GM12878 (cell line): ENCODE data around the gene SMAD5.

ENCODE experiments used
- CBFB ChIP-seq: IDR thresholded peaks from 2 replicates; pipeline ENCODE4 v1.6.1; 2016; ENCODE audit warnings: antibody characterized with exemption, low read depth
- CBX3 ChIP-seq: fragments of 200-600 bp; sonication (generic); IDR thresholded peaks from 2 replicates; pipeline ENCODE4 v1.6.1; 2016; ENCODE audit warnings: low read depth, borderline replicate concordance
- EP300 ChIP-seq, 2 experiments: fragments of 150-350 bp in 1 of 2; IDR thresholded peaks; 2 replicates each; pipeline ENCODE4 v1.6.1; 2011 to 2012; ENCODE audit warnings: low read depth in 2 of 2, low read length in 2 of 2, borderline replicate concordance in 1 of 2, improper control_type of control experiment in 1 of 2, inconsistent platforms in 1 of 2; ENCODE audit not compliant: control insufficient read depth in 1 of 2
- MXI1 ChIP-seq: fragments of 150-350 bp; IDR thresholded peaks from 2 replicates; pipeline ENCODE4 v1.6.1; 2011; ENCODE audit warnings: low read depth, mild to moderate bottlenecking, inconsistent platforms, low read length, improper control_type of control experiment
- MYC ChIP-seq: IDR thresholded peaks from 2 replicates; pipeline ENCODE4 v1.6.1; 2011; ENCODE audit warnings: mild to moderate bottlenecking, low read length, moderate library complexity, inconsistent platforms; ENCODE audit not compliant: insufficient read depth, insufficient replicate concordance, insufficient read length, severe bottlenecking
- NR2F1 ChIP-seq: fragments of 450-650 bp; conservative IDR thresholded peaks from 2 replicates; pipeline ENCODE4 v1.6.1; 2017; ENCODE audit warnings: mild to moderate bottlenecking
- POLR2A ChIP-seq: IDR thresholded peaks from 2 replicates; pipeline ENCODE4 v1.6.1; 2011; ENCODE audit warnings: low read depth, mild to moderate bottlenecking, low read length
- RBBP5 ChIP-seq: fragments of 200-600 bp; sonication (generic); conservative IDR thresholded peaks from 2 replicates; pipeline ENCODE4 v1.6.1; 2016
- SMARCA5 ChIP-seq: fragments of 450-650 bp; IDR thresholded peaks from 2 replicates; pipeline ENCODE4 v1.6.1; 2017; ENCODE audit warnings: mild to moderate bottlenecking
- YY1 ChIP-seq: IDR thresholded peaks from 2 replicates; pipeline ENCODE4 v1.6.1; 2011; ENCODE audit warnings: low read depth, mild to moderate bottlenecking, low read length
- TF ChIP-seq, protein P1 (sequence below): fragments of 150-350 bp; IDR thresholded peaks from 2 replicates; pipeline ENCODE4 v1.6.1; 2016; ENCODE audit warnings: low read depth, low read length
- TF ChIP-seq, protein P2 (sequence below), 3 experiments: IDR thresholded peaks in 2 of 3; conservative IDR thresholded peaks in 1 of 3; 2 replicates each; pipeline ENCODE4 v1.5.1; 2011; ENCODE audit warnings: low read depth in 3 of 3, low read length in 3 of 3, mild to moderate bottlenecking in 3 of 3, control low read depth in 2 of 3, moderate library complexity in 2 of 3, inconsistent platforms in 1 of 3, mixed read lengths in 1 of 3; ENCODE audit not compliant: control insufficient read depth in 2 of 3, insufficient read depth in 1 of 3; ENCODE audit errors: extremely low read depth in 1 of 3

DNA sequence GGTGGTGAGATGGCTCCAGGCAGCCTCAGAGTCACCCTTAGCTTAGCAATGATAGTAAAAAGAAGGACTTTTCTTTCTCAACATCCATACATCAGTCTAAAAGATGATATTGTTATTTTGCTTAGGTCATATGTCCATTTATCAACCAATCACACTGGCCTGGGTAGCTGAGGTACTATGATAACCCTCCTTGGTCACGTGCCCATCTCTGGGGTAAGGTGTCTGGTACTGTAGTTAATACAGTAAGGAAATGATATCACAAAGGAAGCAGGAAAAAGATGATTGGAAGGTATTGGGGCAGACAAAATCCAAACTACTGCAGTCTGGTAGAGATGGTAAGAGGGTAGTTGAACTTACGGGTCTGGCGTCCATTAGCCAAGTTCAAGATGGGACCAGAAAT lies 5.1 kb upstream of the SMAD5 start:
- TF ChIP-seq, protein P1, sequence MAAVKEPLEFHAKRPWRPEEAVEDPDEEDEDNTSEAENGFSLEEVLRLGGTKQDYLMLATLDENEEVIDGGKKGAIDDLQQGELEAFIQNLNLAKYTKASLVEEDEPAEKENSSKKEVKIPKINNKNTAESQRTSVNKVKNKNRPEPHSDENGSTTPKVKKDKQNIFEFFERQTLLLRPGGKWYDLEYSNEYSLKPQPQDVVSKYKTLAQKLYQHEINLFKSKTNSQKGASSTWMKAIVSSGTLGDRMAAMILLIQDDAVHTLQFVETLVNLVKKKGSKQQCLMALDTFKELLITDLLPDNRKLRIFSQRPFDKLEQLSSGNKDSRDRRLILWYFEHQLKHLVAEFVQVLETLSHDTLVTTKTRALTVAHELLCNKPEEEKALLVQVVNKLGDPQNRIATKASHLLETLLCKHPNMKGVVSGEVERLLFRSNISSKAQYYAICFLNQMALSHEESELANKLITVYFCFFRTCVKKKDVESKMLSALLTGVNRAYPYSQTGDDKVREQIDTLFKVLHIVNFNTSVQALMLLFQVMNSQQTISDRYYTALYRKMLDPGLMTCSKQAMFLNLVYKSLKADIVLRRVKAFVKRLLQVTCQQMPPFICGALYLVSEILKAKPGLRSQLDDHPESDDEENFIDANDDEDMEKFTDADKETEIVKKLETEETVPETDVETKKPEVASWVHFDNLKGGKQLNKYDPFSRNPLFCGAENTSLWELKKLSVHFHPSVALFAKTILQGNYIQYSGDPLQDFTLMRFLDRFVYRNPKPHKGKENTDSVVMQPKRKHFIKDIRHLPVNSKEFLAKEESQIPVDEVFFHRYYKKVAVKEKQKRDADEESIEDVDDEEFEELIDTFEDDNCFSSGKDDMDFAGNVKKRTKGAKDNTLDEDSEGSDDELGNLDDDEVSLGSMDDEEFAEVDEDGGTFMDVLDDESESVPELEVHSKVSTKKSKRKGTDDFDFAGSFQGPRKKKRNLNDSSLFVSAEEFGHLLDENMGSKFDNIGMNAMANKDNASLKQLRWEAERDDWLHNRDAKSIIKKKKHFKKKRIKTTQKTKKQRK: no peak
- TF ChIP-seq, protein P2, sequence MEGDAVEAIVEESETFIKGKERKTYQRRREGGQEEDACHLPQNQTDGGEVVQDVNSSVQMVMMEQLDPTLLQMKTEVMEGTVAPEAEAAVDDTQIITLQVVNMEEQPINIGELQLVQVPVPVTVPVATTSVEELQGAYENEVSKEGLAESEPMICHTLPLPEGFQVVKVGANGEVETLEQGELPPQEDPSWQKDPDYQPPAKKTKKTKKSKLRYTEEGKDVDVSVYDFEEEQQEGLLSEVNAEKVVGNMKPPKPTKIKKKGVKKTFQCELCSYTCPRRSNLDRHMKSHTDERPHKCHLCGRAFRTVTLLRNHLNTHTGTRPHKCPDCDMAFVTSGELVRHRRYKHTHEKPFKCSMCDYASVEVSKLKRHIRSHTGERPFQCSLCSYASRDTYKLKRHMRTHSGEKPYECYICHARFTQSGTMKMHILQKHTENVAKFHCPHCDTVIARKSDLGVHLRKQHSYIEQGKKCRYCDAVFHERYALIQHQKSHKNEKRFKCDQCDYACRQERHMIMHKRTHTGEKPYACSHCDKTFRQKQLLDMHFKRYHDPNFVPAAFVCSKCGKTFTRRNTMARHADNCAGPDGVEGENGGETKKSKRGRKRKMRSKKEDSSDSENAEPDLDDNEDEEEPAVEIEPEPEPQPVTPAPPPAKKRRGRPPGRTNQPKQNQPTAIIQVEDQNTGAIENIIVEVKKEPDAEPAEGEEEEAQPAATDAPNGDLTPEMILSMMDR (IDR thresholded peaks at IDR 0.05 in 2 of 3, conservative IDR thresholded peaks at IDR 0.05 in 1 of 3; ENCODE audit: control insufficient read depth in 2 of 3, extremely low read depth in 1 of 3, insufficient read depth in 1 of 3, low read depth in 3 of 3, low read length in 3 of 3): no peak
- TF ChIP-seq MYC (no peak), EP300 (IDR thresholded peaks at IDR 0.05; ENCODE audit: borderline replicate concordance in 1 of 2, control insufficient read depth in 1 of 2, low read depth in 2 of 2, low read length in 2 of 2) (no peak), CBX3 (no peak), MXI1 (no peak), NR2F1 (no peak), RBBP5 (no peak), SMARCA5 (no peak), YY1 (no peak), POLR2A (no peak), CBFB (no peak)
